Nephron progenitor cell (in vitro differentiated cells): ENCODE measurements around the gene MYADML2.

Source experiments
- DNase-seq: peaks from one replicate; pipeline ENCODE4 v3.0.0; 2021
- H3K27ac Mint-ChIP-seq: 2 replicates; pipeline ENCODE4 v1.8.0; 2021; ENCODE audit warnings: mild to moderate bottlenecking, moderate library complexity, mixed read lengths
- H3K27me3 Mint-ChIP-seq: 2 replicates; pipeline ENCODE4 v1.8.0; 2021; ENCODE audit warnings: mild to moderate bottlenecking, low read depth, mixed read lengths; ENCODE audit not compliant: poor library complexity
- H3K36me3 Mint-ChIP-seq: 2 replicates; pipeline ENCODE4 v1.8.0; 2021; ENCODE audit warnings: low read depth, mixed read lengths
- H3K4me1 Mint-ChIP-seq: 2 replicates; pipeline ENCODE4 v1.8.0; 2021; ENCODE audit warnings: mixed read lengths
- H3K4me3 Mint-ChIP-seq: 2 replicates; pipeline ENCODE4 v1.8.0; 2021; ENCODE audit warnings: mild to moderate bottlenecking, moderate library complexity, mixed read lengths
- H3K9me3 Mint-ChIP-seq: 2 replicates; pipeline ENCODE4 v1.8.0; 2021; ENCODE audit warnings: mild to moderate bottlenecking, moderate library complexity, mixed read lengths
- TF ChIP-seq, protein P1 (sequence below): fragments of 200-600 bp; sonication (generic); IDR thresholded peaks from 2 replicates; pipeline ENCODE4 v1.5.0; 2021; ENCODE audit warnings: antibody characterized with exemption

The MYADML2 gene

DNA sequence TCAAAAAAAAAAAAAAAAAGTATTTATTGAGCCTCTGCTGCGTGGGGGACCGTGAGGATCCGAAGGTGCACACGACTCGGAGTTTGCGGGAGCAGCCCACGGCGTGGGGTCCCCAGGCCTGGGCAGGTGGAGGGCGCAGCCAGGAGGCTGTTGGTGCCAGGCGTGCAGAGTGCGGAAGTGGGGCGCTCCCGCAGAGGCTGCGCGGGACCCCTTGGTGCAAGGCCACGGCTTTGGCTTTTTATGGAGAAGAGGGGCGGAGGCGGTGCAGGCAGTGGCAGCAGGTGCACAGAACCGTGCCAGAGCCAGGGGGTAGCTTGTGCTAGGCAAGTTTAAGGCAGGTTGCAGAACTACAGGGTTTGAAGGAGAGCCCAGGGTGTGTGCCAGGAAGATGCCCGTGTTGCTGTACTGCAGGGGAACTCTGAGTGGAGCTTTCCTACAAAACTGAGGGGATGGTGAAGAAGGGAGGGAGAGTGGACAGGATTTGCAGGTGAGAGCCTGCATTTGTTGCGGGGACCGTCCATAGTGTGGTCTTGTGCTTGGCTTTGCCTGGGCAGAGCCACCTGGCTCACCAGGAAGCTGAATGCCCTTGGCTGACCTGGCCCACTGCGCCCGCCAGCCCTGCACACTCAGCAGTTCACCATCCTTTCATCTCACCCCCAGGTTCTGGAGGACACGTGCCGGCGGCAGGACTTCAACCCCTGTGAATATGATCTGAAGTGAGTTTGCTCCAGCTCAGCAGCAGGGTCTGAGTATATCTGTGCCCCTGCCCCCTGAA, 31.7 kb upstream of the MYADML2 start:
- Mint-ChIP-seq H3K4me3 (peak overlapping the region; percentile 77), H3K27ac (peak overlapping the region; percentile 45), H3K9me3 (peaks cover 13% of the 10 kb centered on the region), H3K36me3 (peaks cover 21% of the 10 kb centered on the region), H3K4me1 (peaks cover 39% of the 10 kb centered on the region), H3K27me3 (peaks cover 11% of the 10 kb centered on the region)
- DNase-seq, result no peak
- TF ChIP-seq, protein P1, sequence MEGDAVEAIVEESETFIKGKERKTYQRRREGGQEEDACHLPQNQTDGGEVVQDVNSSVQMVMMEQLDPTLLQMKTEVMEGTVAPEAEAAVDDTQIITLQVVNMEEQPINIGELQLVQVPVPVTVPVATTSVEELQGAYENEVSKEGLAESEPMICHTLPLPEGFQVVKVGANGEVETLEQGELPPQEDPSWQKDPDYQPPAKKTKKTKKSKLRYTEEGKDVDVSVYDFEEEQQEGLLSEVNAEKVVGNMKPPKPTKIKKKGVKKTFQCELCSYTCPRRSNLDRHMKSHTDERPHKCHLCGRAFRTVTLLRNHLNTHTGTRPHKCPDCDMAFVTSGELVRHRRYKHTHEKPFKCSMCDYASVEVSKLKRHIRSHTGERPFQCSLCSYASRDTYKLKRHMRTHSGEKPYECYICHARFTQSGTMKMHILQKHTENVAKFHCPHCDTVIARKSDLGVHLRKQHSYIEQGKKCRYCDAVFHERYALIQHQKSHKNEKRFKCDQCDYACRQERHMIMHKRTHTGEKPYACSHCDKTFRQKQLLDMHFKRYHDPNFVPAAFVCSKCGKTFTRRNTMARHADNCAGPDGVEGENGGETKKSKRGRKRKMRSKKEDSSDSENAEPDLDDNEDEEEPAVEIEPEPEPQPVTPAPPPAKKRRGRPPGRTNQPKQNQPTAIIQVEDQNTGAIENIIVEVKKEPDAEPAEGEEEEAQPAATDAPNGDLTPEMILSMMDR, result no peak

DNA sequence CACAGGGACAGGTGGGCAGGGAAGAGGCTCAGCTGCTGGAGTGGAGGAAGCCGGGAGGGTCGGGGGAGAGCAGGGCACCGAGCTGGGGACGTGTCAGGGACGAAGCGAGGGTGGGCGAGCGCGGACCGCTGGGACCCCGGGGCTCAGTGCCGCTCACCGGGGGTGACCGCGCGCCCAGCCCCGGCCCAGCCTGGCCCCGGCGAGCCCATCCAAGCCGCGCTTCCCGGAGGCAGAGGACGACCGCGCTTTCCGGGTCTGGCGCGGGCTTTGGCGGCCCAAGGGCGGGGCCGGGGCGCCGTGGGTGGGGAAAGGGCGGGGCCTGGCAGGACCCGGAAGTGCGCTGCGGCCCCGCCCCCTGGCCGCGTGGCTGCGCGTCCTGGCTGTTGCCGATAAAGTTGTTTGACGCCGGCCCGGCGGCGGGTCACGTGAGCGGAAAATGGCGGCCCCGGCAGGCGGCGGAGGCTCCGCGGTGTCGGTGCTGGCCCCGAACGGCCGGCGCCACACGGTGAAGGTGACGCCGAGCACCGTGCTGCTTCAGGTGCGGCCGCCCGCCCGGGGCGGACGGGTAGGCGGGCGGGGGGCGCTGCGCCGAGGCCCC, 30.3 kb upstream of the MYADML2 start, which contains the start of gene ASPSCR1:
Gene ASPSCR1 (plus strand): TSS at position 419 of the 598 bp plus-strand sequence. CDS start 18 bp downstream, at position 437.
- TF ChIP-seq, protein P1, result no peak
- H3K4me1 Mint-ChIP-seq, result peaks cover 33% of the 10 kb centered on the region
- peak within 1 kb of the TSS; percentile 51 for H3K27ac Mint-ChIP-seq
- peak; percentile 95 for DNase-seq
- H3K36me3 Mint-ChIP-seq, result peaks cover 25% of the 10 kb centered on the region
- H3K4me3 Mint-ChIP-seq, result peak within 1 kb of the TSS; percentile 91
- peaks cover 11% of the 10 kb centered on the region for H3K27me3 Mint-ChIP-seq
- peaks cover 23% of the 10 kb centered on the region for H3K9me3 Mint-ChIP-seq

DNA sequence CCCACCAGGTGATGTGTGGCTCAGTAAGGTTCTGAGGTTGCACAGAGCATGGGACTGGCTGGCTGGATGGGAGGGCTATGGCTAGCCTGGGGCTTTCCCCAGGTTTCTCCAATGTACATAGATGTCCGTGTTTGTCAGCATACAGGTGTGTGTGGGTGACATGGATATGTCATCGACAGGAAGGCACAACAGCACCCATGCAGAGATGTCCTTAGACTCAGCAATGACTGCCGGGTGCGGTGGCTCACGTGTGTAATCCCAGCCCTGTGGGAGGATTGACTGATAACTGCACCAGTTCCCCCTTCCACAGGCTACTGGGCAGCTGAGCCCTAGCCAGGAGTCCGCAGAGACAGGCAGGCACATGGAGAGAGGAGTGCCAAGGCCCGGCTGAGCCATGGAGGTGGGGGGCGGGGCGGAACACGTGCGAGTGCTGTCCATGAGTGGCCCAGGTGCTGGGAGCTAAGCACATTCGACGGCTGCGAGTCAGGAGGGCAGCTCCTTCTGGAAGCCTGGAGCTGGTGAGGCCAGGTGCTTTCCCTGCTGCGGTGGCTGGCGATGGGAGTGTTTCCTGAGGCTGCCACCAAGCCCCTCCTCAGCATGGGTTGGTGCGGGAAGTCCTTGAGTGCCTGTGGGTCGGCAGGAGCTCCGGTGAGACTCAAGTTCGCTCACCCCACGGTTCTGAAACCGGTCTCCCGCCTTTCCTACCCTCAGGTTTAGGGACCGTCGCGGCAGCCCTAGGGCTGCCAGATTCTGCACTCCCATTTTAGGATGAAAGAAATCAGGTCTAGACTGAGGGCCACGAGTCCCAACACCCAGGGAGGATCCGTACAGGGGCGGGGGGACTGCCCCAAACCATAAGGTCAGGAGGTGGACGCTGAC, 29.5 kb upstream of the MYADML2 start:
- peaks cover 31% of the 10 kb centered on the region for H3K4me1 Mint-ChIP-seq
- peaks cover 11% of the 10 kb centered on the region for H3K27me3 Mint-ChIP-seq
- peak overlapping the region; percentile 51 for H3K27ac Mint-ChIP-seq
- peaks cover 28% of the 10 kb centered on the region for H3K36me3 Mint-ChIP-seq
- peaks cover 28% of the 10 kb centered on the region for H3K9me3 Mint-ChIP-seq
- H3K4me3 Mint-ChIP-seq, result peak overlapping the region; percentile 91
- no peak for DNase-seq
- TF ChIP-seq, protein P1, result no peak

DNA sequence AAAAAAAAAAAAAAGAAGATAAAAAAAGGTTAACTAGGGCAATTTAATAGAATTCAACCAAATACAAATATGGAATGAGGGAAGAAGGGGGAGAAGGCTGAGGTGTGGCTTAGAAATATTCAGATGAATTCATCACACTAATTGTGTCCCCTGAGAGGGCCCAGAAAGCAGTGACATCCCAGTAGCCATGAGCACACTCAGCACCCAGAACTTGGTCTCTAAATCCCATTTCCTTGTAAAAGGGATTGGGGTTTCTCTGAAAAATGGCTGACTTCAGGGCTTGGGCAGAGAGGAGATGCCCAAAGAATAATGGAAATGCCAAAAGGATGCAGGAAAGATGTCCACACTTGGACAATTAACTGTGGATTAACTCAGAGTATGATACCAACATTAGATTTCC, 26.4 kb upstream of the MYADML2 start:
- TF ChIP-seq, protein P1, result no peak
- peaks cover 30% of the 10 kb centered on the region for H3K9me3 Mint-ChIP-seq
- H3K4me3 Mint-ChIP-seq, result no peak overlapping the region
- DNase-seq, result no peak
- H3K27ac Mint-ChIP-seq, result no peak overlapping the region
- H3K27me3 Mint-ChIP-seq, result peaks cover 17% of the 10 kb centered on the region
- peaks cover 25% of the 10 kb centered on the region for H3K4me1 Mint-ChIP-seq
- H3K36me3 Mint-ChIP-seq, result peaks cover 15% of the 10 kb centered on the region

DNA sequence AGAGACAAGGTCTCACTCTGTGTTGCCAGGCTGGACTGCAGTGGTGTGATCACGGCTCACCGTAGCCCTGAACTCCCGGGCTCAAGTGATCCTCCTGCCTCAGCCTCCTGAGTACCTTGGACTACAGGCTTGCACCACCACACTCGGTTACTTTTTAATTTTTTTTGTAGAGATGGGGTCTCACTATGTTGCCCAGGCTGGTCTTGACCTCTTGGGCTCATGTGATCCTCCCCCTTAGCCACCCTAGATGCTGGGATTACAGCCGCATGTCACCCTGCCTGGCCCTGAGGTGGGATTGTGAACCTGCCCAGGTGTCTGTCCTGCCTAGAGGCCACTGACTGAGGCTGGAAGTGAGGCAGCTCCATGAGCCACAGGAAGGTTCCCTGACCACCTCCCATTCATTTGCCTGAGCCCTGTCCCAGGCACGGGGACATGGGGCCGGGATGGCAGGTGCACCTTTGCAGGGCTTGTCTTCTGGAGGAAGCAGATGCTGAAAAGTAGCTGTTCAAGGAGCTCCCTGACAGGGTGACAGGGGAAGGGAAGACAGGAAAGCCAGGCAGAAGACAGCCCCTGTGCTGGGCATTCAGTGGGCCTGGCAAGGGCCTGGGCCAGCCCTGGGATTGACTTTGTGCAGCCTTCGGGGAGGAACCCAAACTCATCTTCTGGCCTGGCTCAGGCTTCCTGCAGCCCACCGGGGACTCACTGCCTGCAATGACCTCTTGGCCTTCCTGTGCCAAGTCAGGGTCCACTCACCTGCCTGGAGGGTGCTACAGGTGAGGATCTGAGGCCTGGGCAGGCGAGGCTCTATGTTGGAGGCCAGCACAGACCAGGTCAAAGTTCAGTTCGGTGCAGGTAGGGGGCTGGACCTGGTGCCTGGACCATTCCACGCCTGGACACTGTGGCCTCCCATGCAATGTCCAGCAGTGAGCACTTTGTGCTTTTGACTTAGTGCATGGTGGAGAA, 22.1 kb upstream of the MYADML2 start:
- peaks cover 21% of the 10 kb centered on the region for H3K9me3 Mint-ChIP-seq
- H3K27me3 Mint-ChIP-seq, result peaks cover 14% of the 10 kb centered on the region
- TF ChIP-seq, protein P1, result no peak
- peaks cover 8% of the 10 kb centered on the region for H3K36me3 Mint-ChIP-seq
- no peak for DNase-seq
- H3K4me3 Mint-ChIP-seq, result no peak overlapping the region
- no peak overlapping the region for H3K27ac Mint-ChIP-seq
- peaks cover 37% of the 10 kb centered on the region for H3K4me1 Mint-ChIP-seq
